ENCODE results near the gene KIF21B.
"Not testable (repeated sequence)": the region's sequence is repeated elsewhere in the genome, so short reads cannot be mapped to it uniquely, and the experiment has no call there.

Gene KIF21B

GRCh38 chr1:200934676-200935245 is 88.8 kb downstream of the KIF21B start:
- no peak for DNase-seq

GRCh38 chr1:200931776-200932175 is 91.7 kb downstream of the KIF21B start:
- no peak for DNase-seq

GRCh38 chr1:200930285-200930684 is 93.2 kb downstream of the KIF21B start:
- not testable (repeated sequence) for DNase-seq

- no peak for DNase-seq
Observed at GRCh38 chr1:200929530-200930278, 93.8 kb downstream of the KIF21B start.

- DNase-seq: no peak
Observed at GRCh38 chr1:200925831-200926230, 97.7 kb downstream of the KIF21B start.

- DNase-seq: no peak
Observed at GRCh38 chr1:200923601-200924000, 99.9 kb downstream of the KIF21B start.

- no peak for DNase-seq
Observed at GRCh38 chr1:200922406-200922805, 101.1 kb downstream of the KIF21B start.

GRCh38 chr1:200921571-200922110 is 101.9 kb downstream of the KIF21B start:
- no peak for DNase-seq

Data from NCI-H2171 treated with DMSO at 0.1 percent for 48 hours (cell line).